ENCODE results near the gene SERINC3.
"Not testable (repeated sequence)": the region's sequence is repeated elsewhere in the genome, so short reads cannot be mapped to it uniquely, and the experiment has no call there.

Gene SERINC3

DNA sequence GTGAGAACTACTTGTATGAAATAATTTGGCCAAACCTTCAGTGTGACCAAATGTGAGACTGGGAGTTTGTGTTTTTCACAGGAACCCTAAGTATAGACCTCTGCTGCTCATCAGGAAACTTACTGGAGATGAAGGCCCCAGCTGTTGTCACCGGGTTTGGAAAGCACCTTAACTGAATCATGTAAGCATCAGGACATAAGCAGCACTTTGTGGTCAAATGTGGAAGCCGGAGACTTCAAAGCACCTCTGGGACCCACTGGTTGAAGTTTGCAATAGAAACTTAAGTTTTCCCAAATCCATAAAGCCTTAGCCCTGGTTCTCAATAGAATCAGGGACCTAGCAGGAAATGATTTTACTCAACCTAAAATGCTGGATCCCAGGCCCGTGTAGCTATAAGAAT lies 31.9 kb downstream of the SERINC3 start:
- no peak for DNase-seq

DNA sequence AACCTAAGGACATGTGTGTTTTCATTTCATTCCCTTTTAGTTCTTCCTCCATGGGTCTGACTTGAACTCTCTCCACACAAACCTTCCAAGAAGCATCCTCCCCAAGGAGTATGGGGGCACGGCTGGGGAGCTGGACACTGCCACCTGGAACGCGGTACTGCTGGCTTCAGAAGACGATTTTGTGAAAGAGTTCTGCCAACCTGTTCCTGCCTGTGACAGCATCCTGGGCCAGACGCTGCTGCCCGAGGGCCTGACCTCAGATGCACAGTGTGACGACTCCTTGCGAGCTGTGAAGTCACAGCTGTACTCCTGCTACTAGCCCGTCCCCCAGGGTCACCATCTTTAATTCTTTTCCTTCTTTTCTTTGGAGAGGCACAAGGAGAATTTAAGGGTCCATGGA lies 32.6 kb downstream of the SERINC3 start:
- DNase-seq: no peak

DNA sequence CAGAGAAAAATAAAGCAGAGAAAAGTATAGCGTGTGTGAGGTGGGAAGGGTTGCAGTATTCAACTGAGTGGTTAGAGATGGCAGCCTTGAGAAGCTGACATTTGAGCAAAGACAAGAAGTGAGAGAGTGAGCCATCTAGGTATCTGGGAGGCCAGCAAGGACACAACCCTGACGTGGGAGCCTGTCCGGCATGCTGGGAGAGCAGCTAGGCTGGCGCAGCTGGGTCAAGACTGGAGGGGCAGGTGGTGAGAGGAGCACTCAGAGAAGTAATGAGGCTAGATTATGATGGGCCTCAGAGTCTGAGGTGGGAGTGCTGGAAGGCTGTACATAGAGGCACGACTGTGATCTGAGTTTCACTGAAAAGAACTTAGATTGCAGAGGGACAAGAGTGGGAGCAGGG lies 33.3 kb downstream of the SERINC3 start:
- no peak for DNase-seq

DNA sequence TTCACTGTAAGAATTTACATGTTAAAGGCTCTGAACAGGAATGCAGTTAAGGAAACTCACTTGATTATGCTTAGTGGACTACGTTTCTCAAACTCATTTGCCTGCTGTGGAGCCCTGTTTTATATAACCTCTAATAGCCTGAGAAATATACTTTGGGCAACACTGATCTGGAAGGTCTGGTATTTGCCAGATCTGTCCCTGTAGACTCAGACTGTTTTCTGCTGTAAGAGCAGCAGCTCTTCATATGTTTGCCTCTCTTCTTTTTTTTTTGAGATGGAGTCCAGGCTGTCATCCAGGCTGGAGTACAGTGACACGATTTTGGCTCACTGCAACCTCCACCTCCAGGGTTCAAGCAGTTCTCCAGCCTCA lies 36.1 kb downstream of the SERINC3 start:
- DNase-seq: no peak

DNA sequence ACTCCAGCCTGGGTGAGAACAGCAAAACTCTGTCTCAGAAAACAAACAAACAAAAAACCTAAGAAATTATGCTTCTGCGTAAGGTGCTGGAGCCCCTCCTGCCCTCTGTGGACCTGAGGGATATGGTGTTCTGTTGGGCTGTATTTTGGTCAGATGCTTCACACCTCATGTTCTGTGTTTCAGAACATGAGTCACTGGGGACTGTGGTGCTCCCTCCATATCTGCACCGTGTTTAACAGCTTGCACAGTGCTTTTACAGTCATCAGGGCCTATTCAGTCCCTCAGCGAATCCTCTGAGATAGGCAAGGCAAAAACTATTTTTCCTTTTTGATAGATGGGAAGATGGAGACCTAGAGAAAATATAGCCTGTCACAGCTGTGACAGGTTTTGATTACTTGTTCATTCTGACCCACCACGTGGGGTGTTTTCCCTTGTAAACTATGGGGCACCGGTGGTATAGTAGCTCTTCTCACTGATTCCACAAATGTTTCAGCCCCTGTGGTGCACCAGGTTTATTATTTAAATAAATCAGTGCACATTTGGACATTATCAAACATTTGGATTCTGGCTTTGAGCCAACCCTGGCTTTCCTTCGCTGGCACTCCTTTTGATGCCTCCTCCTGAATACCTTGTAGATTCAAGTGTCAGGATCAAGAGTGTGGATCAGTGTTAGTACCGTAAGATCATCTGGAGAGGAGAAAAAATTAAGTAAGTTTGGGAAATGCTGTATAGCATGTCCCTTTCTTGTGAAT lies 36.6 kb downstream of the SERINC3 start:
- no peak for DNase-seq

DNA sequence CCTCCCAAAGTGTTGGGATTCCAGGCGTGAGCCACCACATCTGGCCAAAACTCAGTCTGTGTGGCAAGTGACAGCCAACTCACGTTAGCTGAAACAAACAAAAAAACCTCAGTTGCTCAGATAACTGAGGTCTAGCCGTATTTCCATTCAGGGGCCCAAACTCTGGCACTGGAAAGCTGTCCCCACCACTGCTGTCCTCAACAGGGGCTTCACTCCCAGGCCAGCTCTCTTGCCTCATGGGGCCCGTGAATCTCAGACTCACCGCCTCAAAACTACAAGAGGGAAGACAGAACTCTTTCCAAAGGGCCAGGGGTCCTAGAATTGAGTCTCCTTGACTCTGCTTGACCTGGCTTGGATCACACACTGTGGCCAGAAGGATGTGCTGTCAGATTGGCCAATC lies 38.8 kb downstream of the SERINC3 start:
- DNase-seq: no peak

DNA sequence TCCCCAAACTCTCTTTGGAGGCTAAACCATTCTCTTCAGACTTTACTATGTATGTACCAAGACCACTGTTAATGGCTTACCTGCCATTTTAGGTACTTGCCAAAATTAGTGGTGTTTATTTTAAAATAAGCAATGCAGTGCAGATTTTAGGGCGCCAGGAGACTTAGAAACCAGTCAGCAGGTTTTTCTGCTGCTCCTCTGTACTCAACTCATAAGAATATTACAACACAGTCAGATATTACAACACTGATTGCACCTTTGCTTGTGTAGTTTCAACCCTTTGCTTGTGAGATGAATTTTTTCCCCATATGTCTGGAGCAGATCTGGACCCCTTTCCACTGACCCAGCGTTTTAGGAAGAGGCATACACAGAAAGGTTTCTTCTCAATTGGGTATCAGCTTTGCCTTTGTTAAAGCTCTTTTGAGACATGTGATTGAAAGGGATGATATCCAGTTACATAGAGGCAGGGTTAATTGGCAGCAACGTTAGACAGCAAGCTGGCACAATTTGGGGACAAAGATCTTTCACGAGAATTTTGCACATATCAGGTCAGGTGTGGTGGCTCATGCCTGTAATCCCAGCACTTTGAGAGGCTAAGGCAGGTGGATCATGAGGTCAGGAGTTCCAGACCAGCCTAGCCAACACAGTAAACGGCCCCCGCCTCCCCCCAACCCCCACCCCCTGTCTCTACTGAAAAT lies 40.0 kb downstream of the SERINC3 start:
- no peak for DNase-seq

DNA sequence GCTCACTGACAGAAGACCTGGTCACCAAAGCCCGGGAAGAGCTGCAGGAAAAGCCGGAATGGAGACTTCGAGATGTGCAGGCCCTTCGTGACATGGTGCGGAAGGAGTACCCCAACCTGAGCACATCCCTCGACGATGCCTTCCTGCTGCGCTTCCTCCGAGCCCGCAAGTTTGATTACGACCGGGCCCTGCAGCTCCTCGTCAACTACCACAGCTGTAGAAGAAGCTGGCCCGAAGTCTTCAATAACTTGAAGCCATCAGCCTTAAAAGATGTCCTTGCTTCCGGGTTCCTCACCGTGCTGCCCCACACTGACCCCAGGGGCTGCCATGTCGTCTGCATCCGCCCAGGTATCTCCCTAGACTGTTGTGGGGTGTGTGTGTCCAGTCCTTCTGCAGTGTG lies 41.8 kb downstream of the SERINC3 start:
- no peak for DNase-seq

DNA sequence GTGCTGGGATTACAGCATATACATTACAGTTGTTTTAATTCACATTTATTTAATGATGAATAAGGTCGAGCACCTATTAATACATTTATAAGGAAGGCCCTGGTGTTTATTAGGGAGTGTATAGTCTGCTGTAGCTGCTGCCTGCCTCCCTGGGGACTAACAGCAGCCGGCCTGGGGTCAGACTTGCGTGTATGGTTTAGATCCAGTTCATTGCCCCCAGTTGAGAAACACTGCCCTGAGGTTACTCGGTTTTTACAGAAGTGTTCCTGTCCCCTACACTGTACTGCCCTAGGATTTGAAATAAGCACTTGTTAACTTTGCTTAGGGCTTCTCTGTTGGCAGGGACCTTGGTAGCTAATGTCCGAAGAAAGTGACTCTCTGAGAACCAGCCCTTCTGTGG lies 42.2 kb downstream of the SERINC3 start:
- DNase-seq: no peak

DNA sequence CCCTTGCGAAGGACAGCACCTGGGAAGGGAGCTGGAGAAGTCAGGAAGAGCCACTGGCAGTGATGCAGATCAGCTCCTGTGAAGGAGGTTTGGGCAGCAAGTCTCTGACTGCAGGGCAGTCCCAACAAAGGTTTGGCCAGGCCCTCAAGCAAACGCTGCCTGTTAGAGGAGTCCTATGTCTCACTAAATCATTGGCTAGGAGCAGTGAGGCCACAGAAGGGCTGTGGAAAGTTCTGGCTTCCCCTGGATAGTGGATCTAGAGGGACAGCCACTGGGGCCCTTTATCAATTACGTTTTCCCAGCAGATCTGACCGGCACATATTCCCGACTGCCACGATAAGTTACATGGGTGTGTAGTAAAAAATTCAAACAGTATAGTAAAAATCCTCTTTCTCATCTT lies 43.7 kb downstream of the SERINC3 start:
- no peak for DNase-seq

DNA sequence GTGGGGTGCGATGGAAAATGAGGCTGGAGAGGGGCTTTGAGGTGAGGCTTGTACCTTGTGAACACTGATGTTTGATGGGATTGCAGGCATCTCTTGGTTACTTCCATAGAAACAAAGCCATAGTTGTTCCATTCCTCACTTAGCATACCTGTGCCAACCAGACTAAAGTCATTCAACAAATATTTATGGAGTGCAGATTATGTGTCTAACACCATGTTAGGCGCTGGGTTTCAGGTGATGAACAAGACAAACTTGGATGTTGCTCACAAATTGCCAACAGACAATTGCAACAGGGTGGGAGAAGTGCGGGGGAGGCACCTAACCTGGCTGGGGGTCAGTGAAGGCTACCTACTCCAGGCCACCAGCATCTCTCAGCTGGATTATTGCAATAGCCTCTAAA lies 44.7 kb downstream of the SERINC3 start:
- DNase-seq: no peak

DNA sequence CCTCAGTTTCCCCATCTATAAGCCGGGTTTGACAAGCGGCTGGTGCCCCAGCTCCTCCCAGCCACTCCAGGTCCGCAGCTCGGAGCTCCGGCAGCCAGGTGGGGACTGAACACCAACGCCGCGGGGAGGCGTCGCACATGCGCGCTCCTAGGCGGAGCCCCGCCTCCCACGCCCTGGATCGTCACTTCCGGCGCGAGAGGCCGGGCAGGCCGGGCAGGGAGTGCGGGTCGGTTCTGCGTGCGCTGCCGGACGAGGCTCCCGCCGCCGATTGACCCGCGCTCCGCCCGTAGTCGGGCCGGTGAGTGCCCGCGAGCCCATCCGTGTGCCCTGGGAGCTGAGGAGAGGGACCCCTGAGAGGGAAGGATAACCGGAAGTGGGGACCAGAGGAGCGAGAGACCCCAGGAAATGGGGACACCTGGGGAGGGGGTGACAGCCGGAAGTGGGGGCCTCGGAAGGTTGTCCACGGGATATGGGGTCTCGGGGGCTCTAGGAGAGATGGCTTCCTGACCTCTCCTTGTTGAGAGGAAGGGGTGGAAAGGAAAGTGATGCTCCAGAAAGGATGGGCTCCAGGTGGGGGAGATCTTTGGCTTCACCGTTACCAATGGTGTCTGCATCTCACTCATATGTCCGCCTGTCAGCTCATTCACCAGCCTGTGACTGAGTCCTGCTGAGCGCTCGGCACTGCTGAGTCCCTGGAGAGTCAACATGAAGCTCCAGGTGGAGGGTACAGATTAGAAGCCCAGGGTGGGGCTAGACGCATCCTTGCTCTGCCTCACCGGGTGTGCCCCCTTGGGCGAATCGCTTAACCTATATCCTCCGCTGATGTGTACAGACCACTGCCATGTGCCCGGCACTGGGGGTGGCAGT lies 45.9 kb downstream of the SERINC3 start, which contains the start of gene TTPAL:
Gene TTPAL, plus strand, starts transcription at position 181 of the 867 bp plus-strand sequence. CDS start 4,126 bp downstream, outside the sequence.
- DNase-seq: peak; percentile 85

DNA sequence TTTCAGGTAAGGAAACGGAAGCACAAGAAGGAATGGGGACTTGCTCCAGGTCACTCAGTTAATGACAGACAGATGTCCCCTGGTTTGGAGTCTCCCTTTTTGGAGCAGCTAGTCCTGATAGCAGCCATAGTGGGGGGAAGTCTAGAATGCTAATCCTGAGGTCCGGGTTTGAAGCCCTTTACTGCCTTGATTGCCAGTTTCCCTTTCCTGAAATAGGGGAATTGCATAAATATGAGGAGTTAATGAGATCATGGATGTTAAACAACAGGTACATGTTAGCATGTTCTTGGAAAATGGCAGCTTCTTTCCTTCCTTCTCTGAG lies 46.5 kb downstream of the SERINC3 start:
- DNase-seq: no peak

DNA sequence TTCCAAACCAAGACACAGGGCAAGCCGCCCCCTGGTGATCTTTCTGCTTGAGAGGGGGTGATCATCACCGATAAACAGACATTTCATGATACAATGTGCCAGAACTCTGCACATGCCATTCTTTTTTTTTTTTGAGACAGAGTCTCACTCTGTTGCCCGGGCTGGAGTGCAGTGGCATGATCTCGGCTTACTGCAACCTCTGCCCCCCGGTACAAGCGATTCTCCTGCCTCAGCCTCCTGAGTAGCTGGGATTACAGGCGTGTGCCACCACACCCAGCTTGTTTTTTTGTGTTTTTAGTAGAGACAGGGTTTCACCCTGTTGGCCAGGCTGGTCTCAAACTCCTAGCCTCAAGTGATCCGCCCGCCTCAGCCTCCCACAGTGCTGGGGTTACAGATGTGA lies 49.6 kb downstream of the SERINC3 start:
- not testable (repeated sequence) for DNase-seq

DNA sequence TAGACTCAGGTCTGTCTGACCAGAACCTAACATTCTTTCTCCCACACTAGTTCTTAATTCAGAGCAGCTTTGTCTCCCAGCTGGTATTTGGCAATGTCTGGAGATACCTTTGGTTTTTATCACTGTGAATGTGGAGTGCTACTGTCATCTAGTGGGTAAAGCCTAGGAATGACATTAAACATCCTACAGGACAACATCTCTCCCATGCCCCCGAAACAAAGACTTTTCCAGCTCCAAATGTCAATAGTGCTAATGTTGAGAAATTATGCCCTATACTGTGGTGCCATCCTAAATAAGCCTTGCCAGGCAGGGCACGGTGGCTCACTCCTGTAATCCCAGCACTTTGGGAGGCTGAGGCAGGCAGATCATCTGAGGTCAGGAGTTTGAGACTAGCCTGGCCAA lies 50.4 kb downstream of the SERINC3 start:
- DNase-seq: no peak

DNA sequence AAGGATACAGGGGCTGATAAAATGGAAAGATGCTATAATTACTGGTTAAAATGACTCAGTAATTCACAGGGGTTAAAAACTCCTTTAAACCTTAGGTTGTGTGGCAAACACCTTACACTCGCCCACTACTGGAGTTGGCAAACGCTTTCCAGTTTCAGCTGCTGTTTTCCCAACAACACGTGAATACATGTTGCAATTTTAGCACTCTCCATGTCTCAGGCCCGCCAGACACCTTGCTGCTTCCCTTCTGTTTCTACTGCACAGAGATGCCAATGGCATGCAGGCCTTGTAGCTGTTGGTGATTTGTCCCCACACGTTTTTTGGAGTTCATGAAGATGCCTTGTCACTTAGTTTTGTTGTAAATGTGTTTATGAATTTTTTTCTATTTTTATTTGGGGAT lies 51.5 kb downstream of the SERINC3 start:
- no peak for DNase-seq

DNA sequence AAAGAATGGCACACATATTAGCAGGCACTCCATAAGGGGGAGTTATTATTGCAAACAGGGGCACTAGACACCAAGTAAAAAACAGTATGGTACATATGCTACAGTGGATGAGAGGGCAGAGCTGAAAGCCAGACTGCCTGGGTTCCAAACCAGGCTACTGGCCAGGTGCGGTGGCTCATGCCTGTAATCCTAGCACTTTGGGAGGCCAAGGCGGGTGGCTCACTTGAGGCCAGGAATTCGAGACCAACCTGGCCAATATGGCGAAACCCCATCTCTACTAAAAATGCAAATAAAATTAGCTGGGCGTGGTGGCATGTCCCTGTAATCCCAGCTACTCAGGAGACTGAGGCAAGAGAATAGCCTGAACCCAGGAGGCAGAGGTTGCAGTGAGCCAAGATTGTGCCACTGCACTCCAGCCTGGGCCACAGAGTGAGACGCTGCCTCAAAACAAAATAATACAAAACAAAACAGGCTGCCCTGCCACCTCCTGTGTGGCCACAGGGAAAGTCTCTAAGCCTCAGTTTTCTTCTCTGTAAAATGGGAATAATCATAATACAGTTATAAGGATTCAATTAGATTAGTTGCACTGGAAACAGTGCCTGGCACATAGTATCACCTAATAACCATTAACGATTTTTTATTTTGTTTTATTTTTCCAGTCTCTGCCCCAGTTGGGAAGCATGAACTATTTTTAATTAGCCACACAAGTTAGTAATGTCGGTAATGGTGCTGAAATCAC lies 53.7 kb downstream of the SERINC3 start:
- DNase-seq: no peak

DNA sequence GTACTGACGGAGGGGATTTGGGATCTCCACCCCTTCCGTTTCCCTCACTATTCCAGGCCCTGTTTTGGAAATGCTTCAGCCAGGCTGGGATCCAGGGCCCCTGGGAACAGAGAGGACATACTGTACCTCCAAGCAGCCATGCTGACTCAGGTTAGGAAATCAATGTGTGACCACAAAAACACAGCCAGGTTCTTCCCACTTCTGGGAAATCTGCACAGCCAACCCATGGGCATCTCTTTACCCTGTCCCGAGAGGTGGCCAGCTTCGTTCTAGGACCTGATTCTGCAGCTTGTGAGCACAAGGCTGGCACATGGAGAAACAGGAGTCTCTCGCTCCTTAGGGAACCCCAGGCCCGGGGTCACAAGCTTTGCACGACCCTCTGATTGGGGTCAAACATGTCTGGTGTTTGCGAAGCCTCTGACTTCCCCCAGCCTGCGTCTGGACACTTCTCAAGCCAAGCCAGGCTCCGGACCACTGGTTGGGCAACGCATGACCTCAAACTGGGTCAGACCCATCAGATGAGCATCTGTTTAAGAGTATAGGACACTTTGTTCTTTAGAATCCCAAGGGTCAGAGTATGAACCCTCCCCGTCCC lies 54.5 kb downstream of the SERINC3 start:
- no peak for DNase-seq

DNA sequence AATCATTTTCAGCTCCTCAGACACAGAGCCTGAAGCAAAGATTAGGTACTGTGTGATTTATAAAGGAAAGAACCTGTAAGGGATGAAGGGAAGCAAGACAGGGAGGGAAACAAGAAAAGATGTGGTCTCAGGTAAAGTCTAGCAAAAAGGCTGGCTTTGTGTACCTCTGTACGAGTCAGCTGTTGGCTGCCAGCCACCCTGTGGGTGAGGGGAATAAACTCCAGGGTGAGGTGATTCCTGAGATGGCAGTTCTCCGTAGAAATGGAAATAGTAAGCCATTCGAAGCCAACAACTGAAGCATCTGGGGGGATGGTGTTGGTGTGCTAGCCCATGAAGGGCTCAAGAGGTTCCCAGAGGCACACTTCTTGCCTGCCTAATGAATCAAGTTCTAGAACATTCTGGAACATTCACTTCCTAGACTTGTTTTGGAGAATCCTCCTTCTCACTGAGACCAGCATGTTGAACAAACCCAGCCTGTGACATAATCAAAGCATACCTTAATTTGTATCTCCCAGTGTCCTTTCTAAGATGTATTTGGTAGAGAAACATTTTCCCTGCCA lies 56.8 kb downstream of the SERINC3 start:
- no peak for DNase-seq

DNA sequence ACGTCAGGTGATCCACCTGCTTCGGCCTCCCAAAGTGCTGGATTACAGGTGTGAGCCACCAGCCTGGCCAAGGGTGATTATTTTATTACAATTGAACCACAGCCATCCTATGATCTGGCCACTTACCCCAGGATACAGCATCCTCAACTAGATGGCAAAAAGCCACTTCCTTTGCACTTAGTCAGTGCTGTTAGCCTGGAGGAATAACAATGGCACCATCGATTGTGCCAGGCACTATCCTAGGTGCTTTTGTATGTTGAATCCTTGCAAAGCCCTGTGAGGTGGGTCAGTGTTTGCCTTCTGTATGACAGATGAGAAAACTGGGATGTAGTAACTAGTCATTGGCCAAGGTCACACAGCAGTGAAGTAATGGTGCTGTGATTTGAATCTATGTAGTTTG lies 57.4 kb downstream of the SERINC3 start:
- no peak for DNase-seq

DNA sequence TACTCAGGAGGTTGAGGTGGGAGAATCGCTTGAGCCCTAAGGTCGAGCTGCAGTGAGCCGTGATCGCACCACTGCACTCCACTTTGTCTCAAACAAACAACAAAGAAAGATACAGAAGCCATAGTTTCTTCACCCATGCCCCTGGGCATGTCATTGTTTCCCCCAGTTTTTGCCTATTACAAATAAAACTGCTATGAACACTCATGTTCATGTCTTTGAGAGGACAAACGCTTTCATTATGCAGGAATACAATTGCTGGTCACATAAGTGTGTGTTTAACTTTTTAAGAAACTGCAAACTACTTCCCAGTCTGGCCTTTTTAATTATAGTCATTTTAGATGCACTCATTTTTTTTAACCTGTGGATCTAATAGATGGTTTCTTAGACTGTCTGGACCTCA lies 58.4 kb downstream of the SERINC3 start:
- DNase-seq: no peak

DNA sequence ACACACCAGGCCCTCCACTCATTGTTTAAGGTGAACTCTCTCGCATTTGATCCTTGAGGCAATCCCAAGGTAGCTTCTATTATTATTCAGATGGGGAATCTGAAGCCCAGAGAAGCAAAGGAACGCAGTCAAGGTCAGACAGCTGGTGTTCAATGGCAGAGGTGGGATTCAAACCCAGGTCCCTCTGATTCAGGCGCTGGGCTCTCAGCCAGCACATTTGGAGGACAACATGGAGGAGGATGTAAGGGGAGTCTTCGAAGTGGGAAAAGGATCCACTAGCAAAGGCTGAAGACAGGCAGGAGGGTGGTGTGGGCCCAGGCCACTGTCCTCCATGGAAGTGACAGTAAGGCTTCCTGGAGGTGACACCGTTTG lies 60.1 kb downstream of the SERINC3 start:
- DNase-seq: no peak
